GM18867 (cell line): ENCODE measurements around the gene ALS2CL.

Experiments used
- ATAC-seq: cut with Tn5 transposase; IDR thresholded peaks from one replicate; pipeline ENCODE4 v1.9.1; 2021; ENCODE audit warnings: mild to moderate bottlenecking, moderate library complexity; ENCODE audit not compliant: unreplicated experiment

ALS2CL gene

DNA sequence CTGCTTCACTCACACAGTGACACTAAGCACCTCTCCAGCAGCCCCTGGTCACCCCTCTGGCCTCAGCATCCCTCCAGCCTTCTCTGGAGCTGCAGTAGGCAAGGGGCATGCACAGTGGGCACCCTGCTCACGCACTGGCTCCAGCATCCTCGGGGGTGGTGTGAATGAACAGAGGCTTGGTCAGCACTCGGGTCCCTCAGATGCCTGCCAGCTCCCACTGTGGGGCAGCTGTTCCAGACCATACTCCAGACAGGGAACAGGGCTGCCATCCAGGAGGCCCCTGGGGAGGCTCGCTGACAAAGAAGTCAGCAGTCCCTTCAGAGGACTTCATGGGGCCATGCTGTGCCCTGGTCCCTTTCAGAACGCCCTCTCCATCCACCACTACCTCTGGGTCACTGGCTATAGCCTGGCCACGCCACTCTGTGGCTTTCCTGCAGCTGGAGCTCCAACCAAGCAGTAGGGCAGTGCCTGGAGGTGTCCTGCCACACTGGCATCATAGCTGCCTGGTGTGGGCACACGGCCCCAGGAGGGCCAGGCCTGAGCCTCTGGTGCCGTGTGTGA, 26.3 kb downstream of the ALS2CL start:
- ATAC-seq = no peak

GRCh38 chr3:46666453-46666845, 27.0 kb downstream of the ALS2CL start:
- no peak for ATAC-seq

DNA sequence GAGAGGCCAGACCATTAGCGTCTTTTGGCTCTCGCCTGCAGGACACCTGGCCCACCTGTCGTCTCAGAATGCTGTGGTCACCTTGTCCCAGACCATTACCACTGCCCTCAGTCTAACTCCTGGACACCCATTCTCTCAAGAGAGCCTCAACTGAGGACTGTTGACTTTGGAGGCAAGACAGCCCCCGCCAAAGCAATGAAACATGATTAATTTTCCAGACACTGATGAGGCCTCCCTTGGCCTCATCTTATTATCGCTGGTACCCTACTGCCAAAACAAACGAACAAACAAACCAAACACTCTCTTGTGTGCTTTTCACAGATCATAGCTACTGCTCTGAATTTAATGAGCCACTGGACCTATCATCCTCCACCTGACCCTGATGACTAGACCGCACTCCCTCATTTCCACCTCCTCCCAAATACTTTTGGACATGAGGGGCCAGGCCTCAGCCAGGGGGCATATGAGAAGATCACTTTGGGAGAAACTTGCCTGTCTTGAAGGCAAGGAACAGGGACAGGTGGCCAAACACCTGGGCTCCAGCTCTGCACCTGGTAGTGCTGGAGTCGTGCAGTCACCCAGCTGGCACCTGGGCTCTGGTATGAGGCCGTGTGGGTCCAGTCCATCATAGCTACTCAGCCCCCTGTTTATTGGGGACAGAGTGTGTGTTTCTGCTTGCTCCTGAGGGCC, 27.6 kb downstream of the ALS2CL start:
- ATAC-seq = no peak

DNA sequence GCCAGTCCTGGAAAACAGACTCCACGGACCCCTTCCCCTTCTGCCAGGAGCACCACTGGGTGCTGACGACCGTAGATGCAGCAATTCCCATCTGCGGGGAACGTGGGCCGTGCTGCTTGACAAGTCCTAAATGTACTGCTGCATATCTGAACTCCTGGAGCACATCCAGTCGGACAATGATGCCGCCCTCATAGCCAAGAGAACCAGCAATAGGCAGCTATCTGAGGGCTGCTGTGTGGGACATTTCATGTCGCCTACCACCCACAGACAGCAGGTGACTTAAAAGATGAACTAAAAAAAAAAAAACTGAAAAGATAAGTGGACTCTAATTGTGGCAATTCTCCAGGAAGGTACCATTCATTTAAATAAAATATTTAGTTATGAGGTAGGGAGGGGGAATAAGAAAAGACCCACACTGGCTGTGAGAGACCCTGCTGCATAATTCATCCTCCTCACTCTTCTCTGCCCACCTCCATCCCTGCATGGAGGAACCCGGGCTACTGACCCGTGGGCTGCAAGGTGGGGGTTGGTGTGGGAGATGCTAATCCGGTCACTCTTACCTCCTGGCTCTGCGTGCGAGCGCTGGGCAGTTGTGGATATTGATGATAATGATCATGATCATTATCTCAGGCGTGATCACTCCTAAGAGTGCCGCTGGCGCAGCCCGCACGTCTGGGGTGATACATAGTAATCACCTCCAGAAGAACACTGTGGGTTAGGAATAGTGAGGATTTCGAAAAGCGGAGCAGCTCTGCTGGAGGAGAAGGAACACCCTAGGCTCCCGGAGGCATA, 28.3 kb downstream of the ALS2CL start:
- no peak for ATAC-seq

GRCh38 chr3:46664188-46664970, 29.1 kb downstream of the ALS2CL start:
- no peak for ATAC-seq

DNA sequence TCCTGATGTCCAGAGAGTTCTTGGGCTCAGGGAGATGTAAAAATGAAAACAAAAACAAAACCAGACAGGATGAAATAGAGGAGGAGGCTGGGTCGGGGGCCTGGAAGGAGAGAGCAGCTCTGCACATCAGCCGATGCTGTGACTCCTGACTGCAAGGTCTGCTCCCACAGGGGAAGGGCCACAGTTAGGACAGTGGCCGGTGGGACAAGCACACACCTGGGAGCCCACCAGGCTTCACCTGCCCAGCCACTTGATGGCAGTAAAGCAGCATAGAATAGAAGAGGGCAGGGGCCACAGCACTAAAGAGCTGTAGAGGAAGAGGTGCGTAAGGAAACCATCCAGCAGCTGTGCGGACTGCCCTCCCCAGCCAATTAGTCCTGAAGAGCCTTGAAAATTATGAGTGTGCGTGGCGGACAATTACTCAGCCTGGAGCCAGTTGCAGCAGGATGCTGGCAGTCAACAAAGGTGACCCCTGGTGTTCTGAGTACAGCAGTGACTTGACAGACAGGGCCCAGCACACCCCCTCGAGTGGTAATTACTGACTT, 29.8 kb downstream of the ALS2CL start:
- ATAC-seq = no peak

DNA sequence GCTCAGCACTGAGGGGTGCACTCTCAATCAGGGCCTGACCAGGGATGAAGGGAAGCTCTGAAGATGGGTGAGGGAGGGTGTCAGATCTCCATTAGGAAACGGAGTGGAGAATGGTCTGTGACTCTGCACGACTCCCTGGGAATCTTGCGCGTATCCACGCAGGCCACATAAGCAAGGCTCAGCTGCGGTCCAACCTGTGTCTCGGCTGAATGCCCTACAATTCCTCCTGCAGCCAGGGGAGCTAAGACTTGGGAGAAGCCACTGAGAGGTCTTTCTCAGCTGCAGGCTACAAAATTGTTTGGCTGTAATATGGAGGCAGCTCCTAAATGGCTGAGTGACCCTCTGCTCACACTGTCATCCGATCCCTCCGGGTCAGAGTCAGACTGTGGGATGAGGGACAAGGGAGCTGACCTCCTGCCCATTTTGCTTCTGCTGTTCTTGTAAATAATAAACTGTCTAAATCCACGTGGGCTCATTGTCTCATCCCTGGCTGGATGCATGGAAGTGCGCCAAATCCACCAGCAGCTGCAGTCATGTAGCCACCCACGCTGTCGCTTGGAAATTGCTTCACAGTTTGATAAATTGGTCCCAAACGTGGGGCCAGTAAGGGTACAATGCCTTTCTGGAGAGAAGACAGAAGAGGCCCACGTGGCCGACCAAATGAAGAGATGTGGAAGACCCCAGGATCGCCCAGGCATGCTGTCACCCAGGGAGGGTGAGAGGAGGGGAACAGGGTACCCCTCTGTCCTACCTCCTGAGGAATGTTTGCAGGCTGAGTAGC, 30.5 kb downstream of the ALS2CL start:
- no peak for ATAC-seq

GRCh38 chr3:46661776-46662766, 31.4 kb downstream of the ALS2CL start:
- no peak for ATAC-seq

DNA sequence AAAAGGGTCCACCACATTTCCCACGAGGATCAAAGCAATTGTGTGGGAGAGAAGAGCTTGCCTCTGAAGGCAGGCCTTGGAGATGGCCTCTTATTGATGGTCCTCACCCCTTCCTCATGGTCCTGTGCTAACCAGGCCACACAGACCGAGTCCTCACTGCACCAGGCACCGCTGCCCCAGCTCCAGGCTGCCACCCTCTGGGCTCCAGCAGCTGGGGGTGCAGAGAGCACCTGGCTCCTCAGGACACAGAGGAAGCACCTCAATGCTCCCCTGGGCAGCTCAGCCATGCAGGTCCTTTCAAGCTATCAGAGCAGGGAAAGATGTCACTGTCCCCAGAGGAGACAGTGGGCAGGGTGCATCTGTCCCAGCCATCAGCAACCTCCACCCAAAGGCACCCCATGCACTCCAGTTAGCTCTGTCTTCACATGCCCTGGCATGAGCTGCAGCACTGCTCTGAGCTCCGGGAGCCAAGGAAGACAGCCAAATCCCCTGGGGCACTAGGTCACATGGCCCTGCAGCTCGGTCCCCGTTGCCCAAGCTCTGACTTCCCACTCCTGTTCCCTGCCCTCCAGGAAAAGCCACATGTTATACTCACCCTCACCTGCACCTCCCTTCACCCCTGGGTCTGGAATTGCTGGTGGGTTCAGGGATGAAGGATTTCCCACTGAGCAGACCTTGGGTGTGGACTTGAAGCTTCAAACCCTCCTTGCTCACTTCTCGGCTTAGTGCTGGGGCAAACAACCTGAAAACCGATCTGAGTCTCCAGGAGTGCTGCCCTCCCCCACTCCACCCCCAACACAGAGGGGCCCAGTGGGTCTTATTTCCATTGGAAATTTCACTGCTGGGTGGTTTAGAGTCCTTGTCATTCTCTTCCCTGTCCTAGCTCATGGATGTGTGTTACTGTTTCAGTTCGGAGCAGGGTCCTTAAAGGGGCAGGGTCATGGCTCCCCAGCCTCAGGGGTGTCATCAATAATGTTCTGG, 32.6 kb downstream of the ALS2CL start:
- ATAC-seq = no peak

DNA sequence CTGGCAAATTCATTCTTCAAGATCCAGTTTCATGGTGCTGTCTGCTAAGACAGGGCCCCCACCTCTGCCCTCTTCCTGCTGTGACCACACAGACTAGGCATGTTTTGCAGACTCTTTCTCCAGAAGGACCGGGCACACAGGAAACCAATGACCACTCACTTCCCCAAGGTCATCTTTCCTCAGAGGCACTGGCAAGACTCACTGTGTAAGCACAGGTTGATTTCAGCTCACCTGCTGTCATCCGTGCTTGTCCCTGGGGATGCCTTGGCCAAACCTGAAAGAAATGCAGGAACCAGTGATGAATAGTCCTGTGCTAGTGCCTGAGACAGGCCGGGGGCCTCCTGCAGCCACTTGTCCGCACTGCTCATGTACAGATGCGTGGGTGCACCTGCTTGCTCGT, 33.5 kb downstream of the ALS2CL start:
- no peak for ATAC-seq

DNA sequence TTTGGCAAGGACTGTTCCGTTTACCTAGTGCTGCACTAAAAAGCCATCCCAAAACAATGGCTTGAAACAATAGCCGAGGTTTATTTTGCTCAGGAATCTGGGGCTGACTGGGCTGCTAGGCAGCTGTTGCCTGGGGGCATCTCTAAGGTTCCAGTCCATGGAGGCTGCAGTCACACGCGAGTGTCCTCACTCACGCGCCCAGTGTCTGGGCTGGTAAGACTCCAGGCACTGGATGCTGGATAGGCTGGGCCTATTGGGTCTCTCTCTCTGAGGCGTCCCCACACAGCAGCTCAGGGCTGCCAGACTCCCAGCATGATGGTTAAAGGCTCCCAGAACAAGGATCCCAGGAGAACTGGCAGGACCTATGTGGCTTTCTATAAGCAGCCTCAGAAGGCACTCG, 34.2 kb downstream of the ALS2CL start:
- ATAC-seq = no peak

- ATAC-seq = no peak
Observed at GRCh38 chr3:46656778-46657556, 36.5 kb downstream of the ALS2CL start.

DNA sequence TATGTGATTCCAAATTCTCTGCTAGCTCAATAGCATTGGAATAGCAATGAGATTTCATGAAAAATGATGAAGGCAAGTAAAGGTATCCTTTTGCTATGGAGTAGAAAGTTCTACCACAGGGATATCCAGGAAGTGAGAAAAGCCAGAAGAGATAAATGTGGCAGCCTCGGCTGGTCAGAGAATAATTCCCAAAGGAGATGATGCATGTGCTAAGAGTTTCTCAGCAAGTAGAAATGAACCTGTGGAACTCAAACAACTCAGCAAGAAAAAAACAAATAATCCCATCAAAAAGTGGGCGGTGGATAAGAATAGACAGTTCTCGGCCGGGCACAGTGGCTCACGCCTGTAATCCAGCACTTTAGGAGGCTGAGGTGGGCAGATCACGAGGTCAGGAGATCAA, 38.2 kb downstream of the ALS2CL start:
- ATAC-seq = no peak

DNA sequence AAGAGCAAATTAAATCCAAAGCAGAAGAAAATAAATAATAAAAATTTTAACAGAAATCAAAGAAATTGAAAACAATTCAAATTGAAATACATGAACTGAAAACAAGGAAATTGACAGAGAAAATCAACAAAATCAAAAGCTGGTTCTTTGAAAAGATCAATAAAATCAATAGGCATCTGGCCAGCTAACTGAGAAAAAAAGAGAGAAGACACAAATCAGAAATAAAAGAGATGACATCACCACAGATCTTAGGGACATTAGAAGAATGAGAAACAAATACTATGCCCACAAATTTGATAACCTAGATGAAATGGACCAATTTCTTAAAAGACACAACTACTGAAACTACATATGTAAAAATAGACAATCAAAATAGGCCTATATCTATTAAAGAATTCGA, 42.4 kb downstream of the ALS2CL start:
- ATAC-seq = no peak

- ATAC-seq = no peak
Observed at GRCh38 chr3:46649436-46649835, 44.0 kb downstream of the ALS2CL start.

DNA sequence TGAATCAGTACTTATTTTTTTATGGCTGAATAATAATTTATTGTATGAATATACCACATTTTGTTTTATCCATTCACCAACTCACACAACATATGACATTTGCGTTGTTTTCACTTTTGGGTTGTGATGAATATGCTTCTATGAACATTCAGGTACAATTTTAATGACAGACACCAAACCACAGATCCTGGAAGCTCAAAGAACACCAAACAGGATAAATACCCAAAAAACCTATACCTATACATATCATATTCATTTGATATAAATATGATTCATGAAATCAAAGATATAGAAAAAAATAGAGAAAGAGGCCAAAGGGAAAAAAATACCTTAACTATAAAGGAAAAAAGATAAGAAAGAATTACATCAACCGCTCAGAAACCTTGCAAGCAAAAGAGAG, 45.4 kb downstream of the ALS2CL start:
- ATAC-seq = no peak

- no peak for ATAC-seq
Observed at GRCh38 chr3:46646700-46647099, 46.8 kb downstream of the ALS2CL start.
